BE2C (cell line): ENCODE results near the gene PCDHGA4.

Experiments used
- DNase-seq: peaks from one replicate; pipeline ENCODE4 v3.0.0-alpha.2; 2020
- H3K27me3 ChIP-seq: fragments of 250-450 bp; sonication (Bioruptor Pico); 2 replicates; pipeline ENCODE4 v1.5.1; 2020; ENCODE audit warnings: mild to moderate bottlenecking
- H3K36me3 ChIP-seq: fragments of 250-450 bp; sonication (Bioruptor Pico); 2 replicates; pipeline ENCODE4 v1.5.1; 2020; ENCODE audit warnings: mild to moderate bottlenecking
- H3K4me1 ChIP-seq: fragments of 250-450 bp; sonication (Bioruptor Pico); 2 replicates; pipeline ENCODE4 v1.5.1; 2020
- H3K4me3 ChIP-seq: 2 replicates; pipeline ENCODE4 v1.5.1; 2011; ENCODE audit warnings: low read depth, low read length
- H3K9me3 ChIP-seq: fragments of 250-450 bp; sonication (Bioruptor Pico); 2 replicates; pipeline ENCODE4 v1.5.1; 2020
- CTCF ChIP-seq: IDR thresholded peaks from 2 replicates; pipeline ENCODE4 v1.5.1; 2012; ENCODE audit warnings: mild to moderate bottlenecking, low read depth, low read length

PCDHGA4 gene

GRCh38 chr5:141349917-141350619, 4.8 kb upstream of the PCDHGA4 start, which contains the start of gene PCDHGB1:
Gene PCDHGB1 (plus strand): TSS chr5:141350099. CDS start chr5:141350261, 162 bp downstream.
- Histone ChIP-seq H3K4me3 (peak within 1 kb of the TSS; percentile 75), H3K4me1 (no peaks in the 10 kb centered on the region), H3K36me3 (peaks cover 17% of the 10 kb centered on the region), H3K9me3 (peaks cover 2% of the 10 kb centered on the region), H3K27me3 (no peaks in the 10 kb centered on the region)
- peak; percentile 73 for TF ChIP-seq CTCF
- peak; percentile 82 for DNase-seq

GRCh38 chr5:141351591-141351990, 3.2 kb upstream of the PCDHGA4 start:
- TF ChIP-seq CTCF, result no peak
- Histone ChIP-seq H3K36me3 (peaks cover 32% of the 10 kb centered on the region), H3K4me1 (no peaks in the 10 kb centered on the region), H3K4me3 (no peak overlapping the region), H3K27me3 (no peaks in the 10 kb centered on the region), H3K9me3 (peaks cover 9% of the 10 kb centered on the region)
- DNase-seq, result no peak

- TF ChIP-seq CTCF, result no peak
- Histone ChIP-seq H3K27me3 (no peaks in the 10 kb centered on the region), H3K36me3 (peaks cover 50% of the 10 kb centered on the region), H3K4me3 (no peak overlapping the region), H3K9me3 (peaks cover 15% of the 10 kb centered on the region), H3K4me1 (no peaks in the 10 kb centered on the region)
- DNase-seq, result no peak
These were observed 820 bp downstream of the PCDHGA4 start for GRCh38 chr5:141355641-141356040.

- no peak for TF ChIP-seq CTCF
- Histone ChIP-seq H3K27me3 (no peaks in the 10 kb centered on the region), H3K9me3 (peaks cover 15% of the 10 kb centered on the region), H3K36me3 (peaks cover 53% of the 10 kb centered on the region), H3K4me3 (no peak overlapping the region), H3K4me1 (no peaks in the 10 kb centered on the region)
- DNase-seq, result no peak
These were observed 1.3 kb downstream of the PCDHGA4 start for GRCh38 chr5:141356133-141356532.

GRCh38 chr5:141356950-141357349, 2.1 kb downstream of the PCDHGA4 start:
- no peak for TF ChIP-seq CTCF
- H3K27me3 ChIP-seq, result no peaks in the 10 kb centered on the region
- H3K4me1 ChIP-seq, result no peaks in the 10 kb centered on the region
- H3K4me3 ChIP-seq, result no peak overlapping the region
- no peak for DNase-seq
- peaks cover 15% of the 10 kb centered on the region for H3K9me3 ChIP-seq
- peaks cover 51% of the 10 kb centered on the region for H3K36me3 ChIP-seq

- Histone ChIP-seq H3K4me1 (no peaks in the 10 kb centered on the region), H3K27me3 (no peaks in the 10 kb centered on the region), H3K36me3 (peaks cover 58% of the 10 kb centered on the region), H3K9me3 (peaks cover 12% of the 10 kb centered on the region), H3K4me3 (no peak within 1 kb of the TSS)
- peak; percentile 54 for TF ChIP-seq CTCF
- DNase-seq, result no peak
These were observed 5.1 kb downstream of the PCDHGA4 start, which contains the start of gene PCDHGB2 for GRCh38 chr5:141359790-141360426. Gene PCDHGB2 (plus strand): TSS chr5:141359994. CDS start chr5:141360136, 142 bp downstream.
